Cardiac fibroblast (primary cell): ENCODE data around the gene KCNJ8.
"Not testable (repeated sequence)": the region's sequence is repeated elsewhere in the genome, so short reads cannot be mapped to it uniquely, and the experiment has no call there.

Experiments used
- DNase-seq, 2 donors: peaks; one replicate each; pipeline versions ENCODE4 v3.0.0 to v3.0.0-alpha.2; 2010; ENCODE audit warnings: low read depth in 2 of 2
- H3K4me3 ChIP-seq, 2 donors: replicated peaks in 1 of 2; 1 replicate in 1 of 2; 2 replicates in 1 of 2; pipeline ENCODE4 v1.5.1; 2011; ENCODE audit warnings: low read depth in 2 of 2, low read length in 2 of 2, mild to moderate bottlenecking in 2 of 2, moderate library complexity in 1 of 2
- TF ChIP-seq, protein P1 (sequence below): IDR thresholded peaks from one replicate; pipeline ENCODE4 v1.5.1; 2011; ENCODE audit warnings: low read depth, mild to moderate bottlenecking, low read length, inconsistent platforms

KCNJ8 gene

DNA sequence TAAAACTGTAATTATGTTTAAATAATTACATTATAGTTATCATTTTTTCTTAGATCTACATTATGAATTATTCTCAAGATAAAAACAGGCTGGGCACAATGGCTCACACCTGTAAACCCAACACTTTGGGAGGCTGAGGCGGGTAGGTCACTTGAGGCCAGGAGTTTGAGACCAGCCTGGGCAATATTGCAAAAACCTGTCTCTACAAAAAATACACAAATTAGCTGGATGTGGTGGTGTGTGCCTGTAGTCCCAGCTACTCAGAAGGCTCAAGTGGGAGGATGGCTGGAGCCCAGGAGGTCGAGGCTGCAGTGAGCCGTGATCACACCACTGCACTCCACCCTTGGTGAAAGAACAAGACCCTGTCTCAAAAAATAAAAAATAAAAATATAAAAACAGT is 40.3 kb upstream of the KCNJ8 start:
- DNase-seq: no peak
- no peak overlapping the region for H3K4me3 ChIP-seq
- TF ChIP-seq, protein P1, sequence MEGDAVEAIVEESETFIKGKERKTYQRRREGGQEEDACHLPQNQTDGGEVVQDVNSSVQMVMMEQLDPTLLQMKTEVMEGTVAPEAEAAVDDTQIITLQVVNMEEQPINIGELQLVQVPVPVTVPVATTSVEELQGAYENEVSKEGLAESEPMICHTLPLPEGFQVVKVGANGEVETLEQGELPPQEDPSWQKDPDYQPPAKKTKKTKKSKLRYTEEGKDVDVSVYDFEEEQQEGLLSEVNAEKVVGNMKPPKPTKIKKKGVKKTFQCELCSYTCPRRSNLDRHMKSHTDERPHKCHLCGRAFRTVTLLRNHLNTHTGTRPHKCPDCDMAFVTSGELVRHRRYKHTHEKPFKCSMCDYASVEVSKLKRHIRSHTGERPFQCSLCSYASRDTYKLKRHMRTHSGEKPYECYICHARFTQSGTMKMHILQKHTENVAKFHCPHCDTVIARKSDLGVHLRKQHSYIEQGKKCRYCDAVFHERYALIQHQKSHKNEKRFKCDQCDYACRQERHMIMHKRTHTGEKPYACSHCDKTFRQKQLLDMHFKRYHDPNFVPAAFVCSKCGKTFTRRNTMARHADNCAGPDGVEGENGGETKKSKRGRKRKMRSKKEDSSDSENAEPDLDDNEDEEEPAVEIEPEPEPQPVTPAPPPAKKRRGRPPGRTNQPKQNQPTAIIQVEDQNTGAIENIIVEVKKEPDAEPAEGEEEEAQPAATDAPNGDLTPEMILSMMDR: no peak

DNA sequence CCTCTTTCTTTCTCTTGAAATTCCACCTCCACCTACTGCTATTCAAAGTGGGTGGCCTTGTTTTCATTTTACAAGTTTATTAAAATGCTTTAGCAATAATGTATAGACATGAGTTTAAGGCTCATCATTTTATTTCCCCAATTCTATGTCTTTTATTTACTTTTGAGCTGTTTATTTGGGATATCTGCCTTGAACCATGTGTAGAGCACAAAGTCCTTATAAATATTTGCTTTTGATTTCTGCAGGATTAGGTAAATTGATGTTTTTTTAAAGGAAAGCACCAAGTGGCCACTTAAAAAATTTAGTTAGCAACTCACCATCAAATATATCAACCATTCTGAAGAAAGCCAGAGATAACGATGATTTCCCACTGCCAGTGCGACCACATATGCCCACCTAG is 39.8 kb upstream of the KCNJ8 start:
- DNase-seq: no peak
- no peak overlapping the region for H3K4me3 ChIP-seq
- TF ChIP-seq, protein P1: no peak

DNA sequence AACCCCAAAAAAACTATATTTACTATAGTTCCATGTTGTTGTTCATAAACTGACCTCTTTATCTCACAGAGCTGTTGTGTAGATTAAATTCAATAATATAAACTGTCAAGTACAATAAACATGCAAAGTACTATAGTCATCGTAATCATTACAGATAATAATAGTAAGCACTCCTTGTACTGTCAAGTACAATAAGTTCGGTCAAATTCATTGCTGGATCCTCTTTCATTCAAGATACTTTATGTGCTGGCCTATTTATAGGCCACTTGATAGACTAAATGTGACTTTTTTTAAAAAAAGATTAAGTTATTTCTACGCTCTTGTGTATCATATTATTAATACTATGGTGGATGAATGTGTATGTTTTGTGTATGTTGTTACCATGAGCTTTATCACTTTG is 39.2 kb upstream of the KCNJ8 start:
- H3K4me3 ChIP-seq: no peak overlapping the region
- TF ChIP-seq, protein P1: no peak
- no peak for DNase-seq

DNA sequence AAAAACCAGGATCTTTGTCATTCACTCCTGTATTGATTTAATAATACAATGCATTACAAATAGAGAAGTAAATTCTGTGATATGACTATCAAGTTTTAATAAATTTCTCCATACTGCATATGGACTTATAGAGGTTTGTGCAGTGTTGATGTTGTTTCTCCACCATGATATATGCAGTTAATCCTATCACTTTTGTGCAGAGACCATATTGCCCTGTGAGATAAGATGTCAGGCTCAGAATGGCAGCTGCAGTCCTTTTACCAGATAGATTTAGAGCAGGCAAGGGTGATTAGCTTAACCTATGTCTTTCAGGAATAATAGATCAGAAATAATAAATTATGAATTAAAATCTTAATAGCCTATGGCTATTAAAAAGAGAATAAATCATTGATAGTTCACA is 38.6 kb upstream of the KCNJ8 start:
- H3K4me3 ChIP-seq: no peak overlapping the region
- DNase-seq: no peak
- TF ChIP-seq, protein P1: no peak

DNA sequence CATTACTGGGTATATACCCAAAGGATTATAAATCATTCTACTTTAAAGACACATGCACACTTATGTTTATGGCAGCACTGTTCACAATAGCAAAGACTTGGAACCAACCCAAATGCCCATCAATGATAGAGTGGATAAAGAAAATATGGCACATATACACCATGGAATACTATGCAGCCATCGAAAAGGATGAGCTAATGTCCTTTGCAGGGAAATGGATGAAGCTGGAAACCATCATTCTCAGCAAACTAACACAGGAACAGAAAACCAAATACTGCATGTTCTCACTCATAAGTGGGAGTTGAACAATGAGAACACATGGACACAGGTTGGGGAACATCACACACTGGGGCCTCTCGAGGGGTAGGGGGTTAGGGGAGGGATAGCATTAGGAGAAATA is 37.8 kb upstream of the KCNJ8 start:
- not testable (repeated sequence) for DNase-seq, H3K4me3 ChIP-seq

DNA sequence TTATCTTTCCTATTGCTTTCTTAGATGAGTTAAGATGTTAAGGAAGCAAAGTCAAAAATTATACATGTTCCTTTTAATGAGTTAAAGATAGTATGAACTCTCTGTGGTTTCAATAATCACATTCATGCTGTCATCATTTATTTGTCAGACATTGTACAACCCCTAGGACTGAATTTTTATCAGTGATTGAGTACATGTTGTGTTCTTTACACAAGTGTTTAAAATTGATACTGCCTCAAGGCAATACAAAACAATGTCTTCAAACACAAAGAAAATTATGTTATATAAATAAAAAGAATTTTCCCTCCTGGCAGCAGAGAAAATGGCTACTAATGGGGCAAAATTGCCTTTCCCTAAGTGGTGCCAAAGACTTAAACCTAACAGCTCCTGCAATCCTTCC is 34.6 kb upstream of the KCNJ8 start:
- no peak overlapping the region for H3K4me3 ChIP-seq
- no peak for DNase-seq
- TF ChIP-seq, protein P1: no peak

DNA sequence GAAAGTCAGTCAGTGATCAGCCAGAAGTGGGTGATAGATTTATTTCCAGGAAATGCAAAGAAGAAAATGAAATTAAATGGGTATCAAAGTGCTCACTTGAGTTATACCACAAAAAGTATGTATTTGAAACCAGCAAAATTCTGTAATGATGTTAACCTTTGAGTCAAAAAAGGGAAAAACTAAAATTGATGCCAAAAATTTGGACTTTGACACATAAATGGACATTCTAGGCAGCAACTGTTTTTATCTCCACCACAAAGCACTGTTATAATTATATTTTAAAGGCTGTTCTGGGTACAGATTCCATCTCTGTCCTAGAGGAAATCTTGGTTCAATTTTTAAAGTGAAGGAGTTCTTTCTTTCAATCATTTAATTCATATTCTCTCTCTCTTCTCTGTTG is 31.7 kb upstream of the KCNJ8 start:
- no peak overlapping the region for H3K4me3 ChIP-seq
- TF ChIP-seq, protein P1: no peak
- no peak for DNase-seq
